GM12878 (cell line): Measurements from ENCODE around the gene SLC39A11. TPM values are rescaled to one million over a fixed set of nuclear protein-coding genes. Genes with fewer than 3 reads are reported as not detected.
A peak's percentile ranks its signal among the peaks of the same experiment; 100 is the strongest.

Experiments used
- ATAC-seq: fragments of 200-7000 bp; cut with Tn5 transposase; 3 replicates; pipeline ENCODE4 v1.9.1; 2020; ENCODE audit warnings: mild to moderate bottlenecking, moderate library complexity
- BruUV-seq: library from RNA; stranded (reverse); fragments of 400-500 nt; replicated peaks from 2 replicates; lab custom pipeline; 2021; lab: Mats Ljungman, UMichigan
- CTCF ChIA-PET: fragments of 300-600 bp; sonication (Branson Sonifier 250); formaldehyde crosslinking; extraction: SDS; loops from one replicate; lab custom pipeline; 2021; ENCODE audit warnings: inconsistent platforms; lab: Yijun Ruan, JAX
- POLR2A ChIA-PET: fragments of 350-600 bp; formaldehyde crosslinking; extraction: SDS; loops from one replicate; lab custom pipeline; 2021; ENCODE audit warnings: inconsistent platforms; lab: Charles Lee
- RAD21 ChIA-PET: fragments of 300-600 bp; sonication (Branson Sonifier 250); formaldehyde crosslinking; loops from one replicate; lab custom pipeline; 2023; ENCODE audit warnings: antibody characterized with exemption; ENCODE audit not compliant: unreplicated experiment; lab: Charles Lee
- SMC1A ChIA-PET: fragments of 300-600 bp; sonication (Branson Sonifier 250); formaldehyde crosslinking; loops from one replicate; lab custom pipeline; 2023; ENCODE audit not compliant: unreplicated experiment, uncharacterized antibody; lab: Charles Lee
- DNase-seq: peaks from one replicate; pipeline ENCODE4 v3.0.0-alpha.2; 2011; ENCODE audit warnings: low read depth, low spot score
- FAIRE-seq: peaks from 3 replicates; lab custom pipeline; 2011; peaks lifted over from hg19 to GRCh38; lab: Jason Lieb, UNC
- H2AFZ ChIP-seq: 2 replicates; pipeline ENCODE4 v1.6.0; 2011; ENCODE audit warnings: low read depth, low read length, control low read depth; ENCODE audit not compliant: control insufficient read depth
- H3K27ac ChIP-seq: 2 replicates; pipeline ENCODE4 v1.5.1; 2011; ENCODE audit warnings: control low read depth; ENCODE audit not compliant: control insufficient read depth, insufficient read depth
- H3K27me3 ChIP-seq, 2 experiments: replicated peaks in 1 of 2; 2 replicates each; pipeline versions ENCODE4 v1.6.0 to v1.6.1; 2011; ENCODE audit warnings: low read length in 1 of 2; ENCODE audit not compliant: control insufficient read depth in 2 of 2, insufficient read depth in 2 of 2
- H3K36me3 ChIP-seq, 2 experiments: 2 replicates each; pipeline ENCODE4 v1.5.1; 2011; ENCODE audit warnings: low read length in 1 of 2; ENCODE audit not compliant: control insufficient read depth in 2 of 2, insufficient read depth in 2 of 2
- H3K4me1 ChIP-seq: 2 replicates; pipeline ENCODE4 v1.6.1; 2011; ENCODE audit warnings: mild to moderate bottlenecking, low read length, moderate library complexity, mixed read lengths; ENCODE audit not compliant: control insufficient read depth, insufficient read depth
- H3K4me2 ChIP-seq: 2 replicates; pipeline ENCODE4 v1.6.0; 2011; ENCODE audit warnings: control low read depth; ENCODE audit not compliant: control insufficient read depth, insufficient read depth
- H3K4me3 ChIP-seq: fragments of 200-600 bp; sonication (generic); 2 replicates; pipeline ENCODE4 v1.5.1; 2016
- H3K79me2 ChIP-seq: 2 replicates; pipeline ENCODE4 v1.6.0; 2011; ENCODE audit warnings: low read length; ENCODE audit not compliant: control insufficient read depth, insufficient read depth
- H3K9ac ChIP-seq: 2 replicates; pipeline ENCODE4 v1.8.0; 2011; ENCODE audit warnings: low read length, control low read depth, mixed read lengths; ENCODE audit not compliant: control insufficient read depth, insufficient read depth
- H3K9me3 ChIP-seq: replicated peaks from 3 replicates; pipeline ENCODE4 v1.5.1; 2011; ENCODE audit warnings: mild to moderate bottlenecking, low read length; ENCODE audit not compliant: control insufficient read depth, insufficient read depth
- H4K20me1 ChIP-seq: 2 replicates; pipeline ENCODE4 v1.6.0; 2011; ENCODE audit not compliant: control insufficient read depth, insufficient read depth
- DPF2 ChIP-seq: fragments of 450-650 bp; IDR thresholded peaks from 2 replicates; pipeline ENCODE4 v1.6.1; 2017; ENCODE audit warnings: mild to moderate bottlenecking
- JUNB ChIP-seq: IDR thresholded peaks from 2 replicates; pipeline ENCODE4 v1.6.1; 2016; ENCODE audit warnings: antibody characterized with exemption, mild to moderate bottlenecking
- MEF2A ChIP-seq: IDR thresholded peaks from 2 replicates; pipeline ENCODE4 v1.6.1; 2011; ENCODE audit warnings: low read depth, mild to moderate bottlenecking, low read length, moderate library complexity; ENCODE audit not compliant: insufficient read depth
- NFYA ChIP-seq: IDR thresholded peaks from 2 replicates; pipeline ENCODE4 v1.6.1; 2011; ENCODE audit warnings: low read depth, mild to moderate bottlenecking, low read length, improper control_type of control experiment, borderline replicate concordance
- RUNX3 ChIP-seq: IDR thresholded peaks from 2 replicates; pipeline ENCODE4 v1.6.1; 2012; ENCODE audit warnings: low read length, inconsistent platforms
- SPI1 ChIP-seq: IDR thresholded peaks from 2 replicates; pipeline ENCODE4 v1.6.1; 2011; ENCODE audit warnings: low read depth, mild to moderate bottlenecking, low read length, moderate library complexity, borderline replicate concordance; ENCODE audit not compliant: insufficient read depth
- TCF12 ChIP-seq: IDR thresholded peaks from 2 replicates; pipeline ENCODE4 v1.6.1; 2011; ENCODE audit warnings: low read depth, mild to moderate bottlenecking, low read length
- ZBED1 ChIP-seq: IDR thresholded peaks from 2 replicates; pipeline ENCODE4 v1.6.1; 2016; ENCODE audit warnings: borderline replicate concordance
- ZBTB11 ChIP-seq: fragments of 450-650 bp; formaldehyde crosslinking; IDR thresholded peaks from 2 replicates; pipeline ENCODE4 v1.5.0; 2022; ENCODE audit warnings: mild to moderate bottlenecking, missing genetic modification characterization
- ZNF687 ChIP-seq: fragments of 450-650 bp; IDR thresholded peaks from 2 replicates; pipeline ENCODE4 v1.6.1; 2017; ENCODE audit warnings: mild to moderate bottlenecking, moderate library complexity
- WGBS: methylation state at CpG from one replicate; pipeline ENCODE4 v1.1.6; 2016; ENCODE audit warnings: low lambda C conversion rate; ENCODE audit not compliant: insufficient replicate concordance, insufficient coverage; ENCODE audit errors: missing lambda C conversion rate; 5-methylcytosine and 5-hydroxymethylcytosine counted together
- in situ Hi-C: fragments of 300-500 bp; cut with MboI; formaldehyde crosslinking; loops from 9 replicates; pipeline ENCODE4 v1.14.3; 2018; ENCODE audit warnings: mixed read lengths
- intact Hi-C: fragments of 100-400 bp; cut with micrococcal nuclease; formaldehyde crosslinking; loops from one replicate; pipeline ENCODE4 v1.14.2; 2022; ENCODE audit not compliant: unreplicated experiment
- polyA plus RNA-seq, 11 experiments: library from polyadenylated mRNA; depleted of rRNA in 4 of 11; unstranded in 6 of 11; stranded (reverse) in 5 of 11; fragments of >200 nt; fragmentation: Nextera tagmentation in 4 of 11; fragmentation: Illumina TruSeq in 1 of 11; extraction: Ambion mirVana in 4 of 11; extraction: Trizol in 1 of 11; gene quantifications; 1 replicate in 1 of 11; 2 replicates in 10 of 11; pipeline versions ENCODE4 v1.2.1 to v1.2.3, GENCODE V29; 2011 to 2016; ENCODE audit warnings: inconsistent platforms in 2 of 11, missing spikeins in 2 of 11, low read depth in 1 of 11
- total RNA-seq, 4 experiments: library from RNA; depleted of rRNA in 3 of 4; stranded (reverse); fragments of >200 nt in 3 of 4; fragmentation: Illumina TruSeq in 1 of 4; extraction: Trizol in 1 of 4; gene quantifications; 2 replicates each; pipeline versions ENCODE4 v1.2.1 to v1.2.3, GENCODE V29; 2013 to 2021
- TF ChIP-seq, protein P1 (sequence below): fragments of 450-650 bp; conservative IDR thresholded peaks from 2 replicates; pipeline ENCODE4 v1.6.1; 2017; ENCODE audit warnings: mild to moderate bottlenecking, moderate library complexity
- TF ChIP-seq, protein P2 (sequence below): IDR thresholded peaks from 2 replicates; pipeline ENCODE4 v1.6.1; 2011; ENCODE audit warnings: mild to moderate bottlenecking, low read depth, low read length, moderate library complexity; ENCODE audit not compliant: insufficient replicate concordance

Gene SLC39A11
- total and polyA plus RNA-seq, 10 of the 15 experiments (the other 5 are each of a cell fraction or from before 2014, with no cell fraction given), result 8.6 to 23.8 (median 14.0) TPM

- DNase-seq, result no peak
- ChIA-PET SMC1A (interaction anchor here (1.7 to 2.8 kb wide), 2 partner anchors 22 to 146 kb away, joined by 7 read pairs; no protein-coding TSS in a partner anchor), CTCF (interaction anchor here (0.8 to 4.5 kb wide), 6 partner anchors 20 to 664 kb away, joined by 3 to 25 read pairs (median 4); no protein-coding TSS in a partner anchor), POLR2A (interaction anchor here (1.2 kb wide), 1 partner anchor 13 kb away, joined by 3 read pairs; no protein-coding TSS in a partner anchor), RAD21 (interaction anchor here (0.9 to 2.2 kb wide), 2 partner anchors 9 to 20 kb away, joined by 3 to 6 read pairs; no protein-coding TSS in a partner anchor)
- 11% methylated on average over 5 of the region's 5 CpGs for WGBS
- BruUV-seq, result no TSS peak
- Histone ChIP-seq H3K27me3 (no peaks in the 10 kb centered on the region), H3K9me3 (no peaks in the 10 kb centered on the region; the same call in 2 of the 3 replicates), H3K4me1 (peaks cover 10% of the 10 kb centered on the region; the same call in 1 of the 2 replicates), H3K27ac (peak overlapping the region; percentile 40; the same call in 1 of the 2 replicates), H2AFZ (no peak overlapping the region), H3K4me3 (no peak overlapping the region), H3K4me2 (peak overlapping the region; percentile 34; the same call in 1 of the 2 replicates), H4K20me1 (no peaks in the 10 kb centered on the region), H3K9ac (no peak overlapping the region), H3K36me3 (no peaks in the 10 kb centered on the region), H3K79me2 (no peaks in the 10 kb centered on the region)
- ATAC-seq, result peak; percentile 79
- in situ Hi-C loops, result no loop called here
- no peak for FAIRE-seq
- intact Hi-C loops, result no loop called here
- TF ChIP-seq SPI1 (peak; percentile 40; the same call in 1 of the 2 replicates), NFYA (no peak), DPF2 (0 out of 2 replicates have a peak, but pooled peaks have one; percentile 24), RUNX3 (peak; percentile 89), ZNF687 (no peak), MEF2A (0 out of 2 replicates have a peak, but pooled peaks have one; percentile 44), ZBED1 (no peak), JUNB (peak; percentile 52), ZBTB11 (no peak), TCF12 (0 out of 2 replicates have a peak, but pooled peaks have one; percentile 58)
- TF ChIP-seq, protein P1, sequence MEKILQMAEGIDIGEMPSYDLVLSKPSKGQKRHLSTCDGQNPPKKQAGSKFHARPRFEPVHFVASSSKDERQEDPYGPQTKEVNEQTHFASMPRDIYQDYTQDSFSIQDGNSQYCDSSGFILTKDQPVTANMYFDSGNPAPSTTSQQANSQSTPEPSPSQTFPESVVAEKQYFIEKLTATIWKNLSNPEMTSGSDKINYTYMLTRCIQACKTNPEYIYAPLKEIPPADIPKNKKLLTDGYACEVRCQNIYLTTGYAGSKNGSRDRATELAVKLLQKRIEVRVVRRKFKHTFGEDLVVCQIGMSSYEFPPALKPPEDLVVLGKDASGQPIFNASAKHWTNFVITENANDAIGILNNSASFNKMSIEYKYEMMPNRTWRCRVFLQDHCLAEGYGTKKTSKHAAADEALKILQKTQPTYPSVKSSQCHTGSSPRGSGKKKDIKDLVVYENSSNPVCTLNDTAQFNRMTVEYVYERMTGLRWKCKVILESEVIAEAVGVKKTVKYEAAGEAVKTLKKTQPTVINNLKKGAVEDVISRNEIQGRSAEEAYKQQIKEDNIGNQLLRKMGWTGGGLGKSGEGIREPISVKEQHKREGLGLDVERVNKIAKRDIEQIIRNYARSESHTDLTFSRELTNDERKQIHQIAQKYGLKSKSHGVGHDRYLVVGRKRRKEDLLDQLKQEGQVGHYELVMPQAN, result no peak
- TF ChIP-seq, protein P2, sequence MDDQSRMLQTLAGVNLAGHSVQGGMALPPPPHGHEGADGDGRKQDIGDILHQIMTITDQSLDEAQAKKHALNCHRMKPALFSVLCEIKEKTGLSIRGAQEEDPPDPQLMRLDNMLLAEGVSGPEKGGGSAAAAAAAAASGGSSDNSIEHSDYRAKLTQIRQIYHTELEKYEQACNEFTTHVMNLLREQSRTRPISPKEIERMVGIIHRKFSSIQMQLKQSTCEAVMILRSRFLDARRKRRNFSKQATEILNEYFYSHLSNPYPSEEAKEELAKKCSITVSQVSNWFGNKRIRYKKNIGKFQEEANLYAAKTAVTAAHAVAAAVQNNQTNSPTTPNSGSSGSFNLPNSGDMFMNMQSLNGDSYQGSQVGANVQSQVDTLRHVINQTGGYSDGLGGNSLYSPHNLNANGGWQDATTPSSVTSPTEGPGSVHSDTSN, result no peak
Measured at GRCh38 chr17:72705905-72706395, 386.5 kb downstream of the SLC39A11 start.
